GM12865 (cell line): ENCODE results near the gene ZNF578.
"Not testable (repeated sequence)": the region's sequence is repeated elsewhere in the genome, so short reads cannot be mapped to it uniquely, and the experiment has no call there.

Experiments used
- DNase-seq: peaks from one replicate; pipeline ENCODE4 v3.0.0; 2010; ENCODE audit warnings: low read depth
- H3K4me3 ChIP-seq: 2 replicates; pipeline ENCODE4 v1.5.1; 2011; ENCODE audit warnings: mild to moderate bottlenecking, low read depth, low read length, control low read depth
- CTCF ChIP-seq: IDR thresholded peaks from 2 replicates; pipeline ENCODE4 v1.5.1; 2011; ENCODE audit warnings: low read length, control low read depth, low read depth, inconsistent platforms; ENCODE audit not compliant: insufficient read depth; ENCODE audit errors: missing control alignments

The ZNF578 gene

GRCh38 chr19:52464798-52465470, 11.6 kb downstream of the ZNF578 start:
- DNase-seq, result no peak
- TF ChIP-seq CTCF, result no peak
- H3K4me3 ChIP-seq, result no peak overlapping the region

GRCh38 chr19:52473655-52474350, 20.4 kb downstream of the ZNF578 start:
- no peak for TF ChIP-seq CTCF
- no peak overlapping the region for H3K4me3 ChIP-seq
- DNase-seq, result no peak

- no peak for TF ChIP-seq CTCF
- DNase-seq, result no peak
- no peak overlapping the region for H3K4me3 ChIP-seq
Measured at GRCh38 chr19:52474351-52475127, 21.2 kb downstream of the ZNF578 start.

- not testable (repeated sequence) for DNase-seq, H3K4me3 ChIP-seq
Measured at GRCh38 chr19:52484111-52484743, 30.9 kb downstream of the ZNF578 start.

DNA sequence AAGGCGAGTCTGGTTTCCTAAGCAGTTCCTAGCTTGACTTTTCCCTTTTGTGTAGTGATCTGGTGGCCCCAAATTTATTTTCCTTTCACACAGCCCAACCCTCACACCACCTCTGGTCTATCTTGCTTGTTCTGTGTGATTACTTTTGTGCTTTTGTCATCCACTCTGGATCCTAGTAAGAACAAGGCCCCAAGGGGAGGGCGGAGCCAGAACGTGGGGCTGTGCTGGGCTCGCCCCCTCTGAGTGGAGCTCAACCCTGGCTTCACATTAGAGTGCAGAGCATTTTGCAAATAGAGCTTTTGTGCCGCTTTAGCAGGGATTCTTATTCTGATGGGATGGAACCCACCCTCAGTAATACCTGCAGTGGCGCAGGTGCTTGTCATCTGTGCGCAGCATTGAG, 31.7 kb downstream of the ZNF578 start:
- DNase-seq, H3K4me3 ChIP-seq: not testable (repeated sequence)

DNA sequence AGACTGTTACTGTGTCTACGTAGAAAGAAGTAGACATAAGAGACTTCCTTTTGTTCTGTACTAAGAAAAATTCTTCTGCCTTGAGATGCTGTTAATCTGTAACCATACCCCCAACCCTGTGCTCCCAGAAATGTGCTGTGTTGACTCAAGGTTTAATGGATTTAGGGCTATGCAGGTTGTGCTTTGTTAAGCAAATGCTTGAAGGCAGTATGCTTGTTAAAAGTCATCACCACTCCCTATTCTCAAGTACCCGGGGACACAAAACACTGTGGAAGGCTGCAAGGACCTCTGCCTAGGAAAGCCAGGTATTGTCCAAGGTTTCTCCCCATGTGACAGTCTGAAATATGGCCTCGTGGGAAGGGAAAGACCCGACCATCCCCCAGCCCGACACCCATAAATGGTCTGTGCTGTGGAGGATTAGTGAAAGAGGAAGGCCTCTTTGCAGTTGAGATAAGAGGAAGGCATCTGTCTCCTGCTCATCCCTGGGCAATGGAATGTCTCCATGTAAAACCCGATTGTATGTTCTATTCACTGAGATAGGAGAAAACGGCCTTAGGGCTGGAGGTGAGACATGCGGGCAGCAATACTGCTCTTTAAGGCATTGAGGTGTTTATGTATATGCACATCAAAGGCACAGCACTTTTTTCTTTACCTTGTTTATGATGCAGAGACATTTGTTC, 32.3 kb downstream of the ZNF578 start:
- DNase-seq, result not testable (repeated sequence)

DNA sequence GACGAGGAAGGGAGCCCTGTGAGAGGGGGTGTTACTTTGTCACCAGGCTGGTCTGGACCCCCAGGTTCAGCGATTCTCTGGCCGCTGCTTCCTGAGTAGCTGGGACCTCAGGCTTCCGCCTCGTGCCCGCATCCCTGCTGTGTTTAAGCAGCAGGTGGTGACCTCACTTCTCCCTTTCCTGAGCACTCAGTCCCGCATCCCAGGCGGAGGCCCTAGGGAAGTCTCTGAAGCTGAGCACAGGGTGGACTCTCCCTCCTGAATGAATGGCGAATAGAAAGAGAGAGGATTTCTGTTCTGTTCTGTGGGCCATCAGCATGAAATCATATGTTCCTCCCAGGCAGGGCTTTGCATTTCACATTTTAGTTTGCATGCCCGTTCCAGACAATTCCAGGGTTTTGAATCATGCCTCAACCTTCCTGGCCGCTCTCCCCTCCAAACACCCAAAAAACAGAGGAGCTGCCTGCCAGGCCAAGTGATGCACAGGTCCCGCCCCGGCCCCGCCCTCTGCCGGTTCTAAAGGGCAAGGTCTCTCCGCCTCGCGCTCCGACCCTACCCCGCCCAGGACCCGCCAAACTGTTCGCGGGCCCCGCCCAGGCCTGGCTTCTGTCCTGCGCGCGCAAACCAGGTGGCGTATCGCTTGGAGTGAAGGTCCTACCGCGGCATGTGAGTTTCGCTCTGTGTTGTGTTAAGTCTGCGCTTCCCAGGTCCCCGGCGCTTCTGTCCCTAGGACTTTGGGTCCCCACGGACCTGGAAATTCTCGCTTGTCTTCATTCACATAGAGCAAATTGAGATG, 39.0 kb downstream of the ZNF578 start:
- no peak for DNase-seq
- no peak overlapping the region for H3K4me3 ChIP-seq
- TF ChIP-seq CTCF, result no peak

More for the DNA sequence above, 32.3 kb downstream of the ZNF578 start:
- not testable (repeated sequence) for H3K4me3 ChIP-seq
